GM18498 (cell line): ENCODE data around the gene FAM90A26.
"Not testable (repeated sequence)": the region's sequence is repeated elsewhere in the genome, so short reads cannot be mapped to it uniquely, and the experiment has no call there.

Source experiments
- ATAC-seq: cut with Tn5 transposase; IDR thresholded peaks from one replicate; pipeline ENCODE4 v1.9.1; 2021; ENCODE audit warnings: mild to moderate bottlenecking, moderate library complexity; ENCODE audit not compliant: unreplicated experiment

The FAM90A26 gene

DNA sequence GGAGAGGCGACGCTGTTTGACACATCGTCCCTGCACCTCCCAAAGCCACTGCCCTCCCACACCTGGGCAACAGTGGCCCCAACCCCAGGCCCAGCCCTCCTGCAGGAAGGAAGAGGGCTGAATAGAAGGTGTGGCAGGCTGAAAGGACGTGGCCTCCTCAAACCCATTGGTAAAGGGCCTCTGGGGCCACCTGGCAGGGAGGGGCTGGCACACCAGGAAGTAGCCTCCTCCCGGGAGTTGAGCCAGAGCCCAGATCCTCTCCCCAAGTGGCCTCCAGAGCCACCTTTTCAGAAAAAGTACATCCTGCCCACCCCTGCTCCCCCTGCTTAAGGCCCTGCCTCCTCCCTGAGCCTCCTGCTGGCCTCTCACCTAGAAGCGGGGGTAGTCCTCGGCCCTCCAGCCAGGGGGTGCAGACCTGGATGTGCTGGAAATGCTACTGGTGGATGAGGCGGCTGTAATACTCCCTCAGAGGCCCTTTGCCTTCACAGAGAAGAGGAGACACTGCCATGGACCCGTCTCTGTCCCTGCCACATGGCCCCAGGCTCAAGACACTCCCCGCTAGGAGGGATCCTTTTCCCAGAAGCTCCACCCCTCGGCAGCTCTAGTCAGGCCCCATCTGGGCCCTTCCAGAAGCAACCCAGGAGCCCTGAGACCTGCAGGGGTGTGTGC, at the start of gene FAM90A26:
Gene FAM90A26, plus strand, starts transcription at position 619 of the 669 bp plus-strand sequence. CDS start 2,764 bp downstream, outside the sequence.
- ATAC-seq, result not testable (repeated sequence)

- ATAC-seq, result not testable (repeated sequence)
Observed at GRCh38 chr4:9122711-9123110, 47.5 kb upstream of the FAM90A26 start.

DNA sequence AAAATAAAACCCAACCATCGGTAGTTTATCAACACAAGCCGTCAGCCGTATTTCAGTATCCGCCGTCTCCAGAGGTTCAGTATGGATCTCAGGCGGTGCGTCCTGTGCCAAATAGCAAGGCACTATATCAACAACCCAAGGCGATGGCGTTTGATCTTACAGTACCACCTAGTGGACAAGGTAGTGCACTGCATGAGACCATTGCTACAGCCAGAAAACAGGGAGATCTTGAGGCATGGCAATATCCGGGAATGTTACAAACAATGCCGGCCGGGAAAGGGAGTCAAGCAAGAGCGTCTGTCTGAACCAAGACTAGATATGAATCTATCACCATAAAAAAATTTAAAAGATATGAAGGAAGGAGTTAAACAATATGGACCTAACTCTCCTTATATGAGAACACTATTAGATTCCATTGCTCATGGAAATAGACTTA, 46.6 kb upstream of the FAM90A26 start:
- ATAC-seq, result not testable (repeated sequence)

DNA sequence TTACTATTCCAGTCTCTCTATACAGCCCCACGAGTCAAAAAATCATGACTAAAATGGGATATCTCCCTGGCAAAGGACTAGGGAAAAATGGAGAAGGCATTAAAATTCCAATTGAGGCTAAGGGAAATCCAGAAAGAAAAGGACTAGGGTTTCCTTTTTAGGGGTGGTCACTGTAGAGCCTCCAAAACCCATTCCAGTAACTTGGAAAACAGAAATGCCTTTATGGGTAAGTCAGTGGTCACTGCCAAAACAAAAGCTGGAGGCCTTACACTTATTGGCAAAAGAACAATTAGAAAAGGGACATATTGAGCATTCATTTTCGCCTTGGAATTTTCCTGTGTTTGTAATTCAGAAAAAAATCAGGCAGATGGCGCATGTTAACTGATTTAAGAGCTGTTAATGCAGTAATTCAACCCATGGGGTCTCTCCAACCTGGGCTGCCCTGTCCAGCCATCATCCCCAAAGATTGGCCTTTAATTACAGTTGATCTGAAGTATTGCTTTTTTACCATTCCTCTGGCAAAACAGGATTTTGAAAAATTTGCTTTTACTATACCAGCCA, 44.5 kb upstream of the FAM90A26 start:
- ATAC-seq, result not testable (repeated sequence)

DNA sequence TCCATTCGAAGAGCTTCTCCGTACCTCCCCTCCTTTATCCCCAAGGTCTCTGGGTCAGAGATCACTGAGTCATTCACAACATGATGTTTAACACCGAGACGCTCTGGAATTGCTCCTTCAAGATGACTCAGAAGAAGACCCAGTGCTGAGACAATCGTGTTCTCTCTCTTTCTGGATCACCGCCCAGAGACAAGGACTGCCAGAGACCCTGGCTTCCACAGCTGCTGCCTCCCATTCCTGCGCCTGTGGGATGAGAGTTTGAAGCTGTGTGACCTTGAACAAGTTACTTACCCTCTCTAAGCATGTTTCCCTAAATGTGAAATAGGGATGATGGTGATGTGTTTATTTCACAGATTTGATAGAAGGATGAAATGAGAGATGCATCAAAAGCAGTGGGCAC, 38.8 kb upstream of the FAM90A26 start:
- not testable (repeated sequence) for ATAC-seq

DNA sequence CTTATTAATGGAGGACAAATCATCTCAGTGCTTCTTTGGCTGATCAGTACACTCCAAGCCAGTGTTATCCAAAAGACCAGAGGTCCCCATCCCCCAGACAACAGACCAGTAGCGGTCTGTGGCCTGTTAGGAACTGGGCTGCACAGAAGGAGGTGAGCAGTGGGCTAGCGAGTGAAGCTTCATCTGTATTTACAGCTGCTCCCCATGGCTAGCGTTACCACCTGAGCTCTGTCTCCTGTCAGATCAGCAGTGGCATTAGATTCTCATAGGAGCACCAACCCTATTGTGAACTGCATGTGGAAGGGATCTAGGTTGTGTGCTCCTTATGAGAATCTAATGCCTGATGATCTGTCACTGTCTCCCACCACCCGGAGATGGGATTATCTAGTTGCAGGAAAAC, 37.4 kb upstream of the FAM90A26 start:
- ATAC-seq, result not testable (repeated sequence)

GRCh38 chr4:9134011-9134410, 36.2 kb upstream of the FAM90A26 start:
- ATAC-seq, result not testable (repeated sequence)

DNA sequence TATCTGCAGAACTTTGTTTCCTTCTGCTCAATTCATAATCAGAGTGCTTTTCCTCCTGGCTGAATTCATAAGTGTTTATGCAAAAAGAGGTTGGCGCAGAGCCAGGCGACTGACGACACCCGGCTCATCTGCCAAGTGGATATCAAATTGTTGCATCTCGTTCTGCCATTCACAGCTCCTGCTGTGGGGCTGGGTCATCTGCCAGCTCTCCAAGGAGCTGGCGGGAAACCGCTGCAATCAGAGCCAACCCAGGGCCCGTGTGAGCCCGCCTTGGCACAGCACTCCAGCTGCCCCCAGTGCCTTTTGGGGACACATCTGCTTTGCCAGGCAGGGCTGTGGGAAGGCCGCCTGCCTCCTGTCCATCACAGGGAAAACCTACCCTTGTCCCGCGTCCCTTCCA, 35.7 kb upstream of the FAM90A26 start:
- not testable (repeated sequence) for ATAC-seq

DNA sequence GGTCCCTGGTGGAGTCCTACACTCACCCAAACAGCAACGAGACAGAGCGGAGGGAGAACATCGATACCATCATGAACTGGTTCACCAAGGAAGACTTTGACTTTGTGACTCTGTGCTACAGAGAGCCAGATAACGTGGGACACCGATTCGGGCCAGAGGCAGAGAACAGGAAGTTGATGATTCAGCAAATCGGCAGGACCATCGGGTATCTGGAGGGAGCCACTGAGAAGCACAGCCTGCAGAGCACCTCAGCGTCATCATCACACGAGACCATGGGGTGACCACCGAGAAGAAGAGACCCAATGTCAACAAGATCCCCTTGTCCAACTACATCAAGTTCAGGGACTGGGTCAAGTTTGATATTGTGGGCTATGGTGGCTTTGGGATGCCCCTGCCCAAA, 29.2 kb upstream of the FAM90A26 start:
- not testable (repeated sequence) for ATAC-seq

DNA sequence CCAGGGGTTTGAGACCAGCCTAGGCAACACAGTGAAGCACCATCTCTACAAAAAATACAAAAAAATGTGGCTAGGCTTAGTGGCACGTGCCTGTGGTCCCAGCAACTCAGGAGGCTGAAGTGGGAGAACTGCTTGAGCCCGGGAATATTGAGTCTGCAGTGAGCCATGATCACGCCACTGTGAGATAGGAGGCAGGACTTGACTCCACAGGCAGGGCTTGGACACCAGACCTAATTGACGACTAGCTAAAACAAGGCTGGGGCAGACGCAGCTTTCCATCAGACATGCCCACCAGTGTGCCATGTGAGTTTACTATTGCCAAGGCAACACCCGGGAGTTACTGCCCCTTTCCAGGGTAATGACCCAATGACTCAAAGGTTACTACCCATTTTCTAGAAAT, 27.4 kb upstream of the FAM90A26 start:
- ATAC-seq, result not testable (repeated sequence)

DNA sequence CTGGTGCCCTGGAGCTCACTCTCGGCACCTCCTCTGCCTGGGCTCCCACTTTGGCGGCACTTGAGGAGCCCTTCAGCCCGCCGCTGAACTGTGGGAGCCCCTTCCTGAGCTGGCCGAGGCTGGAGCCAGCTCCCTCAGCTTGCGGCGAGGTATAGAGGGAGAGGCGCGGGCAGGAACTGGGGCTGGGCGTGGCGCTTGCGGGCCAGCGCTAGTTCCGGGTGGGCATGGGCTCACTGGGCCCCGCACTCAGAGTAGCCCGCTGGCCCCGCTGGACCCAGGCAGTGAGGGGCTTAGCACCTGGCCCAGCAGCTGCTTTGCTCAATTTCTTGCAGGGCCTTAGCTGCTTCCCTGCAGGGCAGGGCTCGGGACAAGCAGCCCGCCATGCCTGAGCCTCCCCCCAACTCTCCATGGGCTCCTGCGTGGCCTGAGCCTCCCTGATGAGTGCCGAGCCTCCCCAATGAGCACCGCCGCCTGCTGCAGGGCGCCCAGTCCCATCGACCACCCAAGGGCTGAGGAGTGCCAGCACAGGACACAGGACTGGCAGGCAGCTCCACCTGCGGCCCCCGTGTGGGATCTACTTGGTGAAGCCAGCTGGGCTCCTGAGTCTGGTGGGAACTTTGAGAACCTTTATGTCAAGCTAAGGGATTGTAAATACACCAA, 26.7 kb upstream of the FAM90A26 start:
- ATAC-seq, result no peak

- ATAC-seq, result no peak
Observed at GRCh38 chr4:9146967-9147366, 23.2 kb upstream of the FAM90A26 start.

DNA sequence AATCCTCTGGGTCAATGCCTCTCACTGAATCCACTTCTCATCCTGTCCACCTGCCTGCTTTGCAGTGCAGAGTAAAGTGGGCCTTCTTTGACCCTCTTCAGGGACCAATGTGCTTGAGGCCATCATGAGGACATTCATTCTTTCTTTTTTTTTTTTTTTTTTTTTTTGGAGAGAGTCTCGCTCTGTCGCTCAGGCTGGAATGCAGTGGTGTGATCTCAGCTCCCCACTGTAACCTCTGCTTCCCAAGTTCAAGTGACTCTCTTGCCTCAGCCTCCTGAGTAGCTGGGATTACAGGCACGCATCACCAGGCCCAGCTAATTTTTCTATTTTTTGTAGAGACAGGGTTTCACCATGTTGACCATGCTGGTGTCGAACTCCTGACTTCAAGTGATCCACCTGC, 22.8 kb upstream of the FAM90A26 start:
- not testable (repeated sequence) for ATAC-seq

- ATAC-seq, result not testable (repeated sequence)
Observed at GRCh38 chr4:9148611-9149409, 21.4 kb upstream of the FAM90A26 start.

- not testable (repeated sequence) for ATAC-seq
Observed at GRCh38 chr4:9151809-9152179, 18.4 kb upstream of the FAM90A26 start.

DNA sequence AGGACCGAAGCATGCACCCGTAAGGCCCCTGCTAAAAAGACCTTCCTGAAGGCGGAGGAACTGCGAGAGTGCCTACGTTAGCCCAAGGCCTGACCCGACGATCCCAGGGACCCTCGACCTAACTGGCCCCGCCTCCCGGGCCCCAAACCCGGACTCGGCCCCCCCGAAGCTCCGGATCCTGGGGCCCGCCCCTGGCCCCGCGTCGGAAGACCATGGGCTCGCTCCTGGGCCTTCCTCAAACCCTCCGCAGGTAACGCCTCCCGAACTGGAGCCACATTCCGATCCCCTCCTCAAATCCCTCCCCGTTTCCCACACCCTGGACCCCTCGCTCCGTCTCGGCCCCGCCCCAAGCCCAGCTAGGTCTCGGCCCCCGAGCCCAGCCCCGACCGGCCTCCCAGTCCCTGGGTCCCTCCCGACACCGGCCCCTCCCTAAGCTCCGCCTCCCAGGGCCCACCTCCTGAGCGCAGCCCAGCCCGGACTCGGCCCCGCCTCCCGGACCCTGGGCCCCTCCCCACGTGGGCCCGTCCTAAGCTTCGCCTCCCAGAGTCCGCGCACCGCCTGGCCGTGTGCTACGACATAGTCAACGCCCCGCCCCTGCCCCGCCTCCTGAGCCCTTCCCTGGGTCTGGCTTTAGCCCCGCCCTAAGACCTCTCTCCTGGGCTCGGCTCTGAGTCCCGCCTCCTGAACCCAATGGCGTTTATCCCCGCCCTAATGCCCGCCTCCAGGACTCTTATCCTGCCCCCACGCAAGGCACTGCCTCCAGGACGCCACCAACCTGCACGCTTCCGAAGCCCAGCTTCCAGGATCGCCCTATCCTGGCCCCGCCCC, 17.8 kb upstream of the FAM90A26 start:
- ATAC-seq, result not testable (repeated sequence)

GRCh38 chr4:9153008-9153570, 17.1 kb upstream of the FAM90A26 start:
- peak; percentile 69 for ATAC-seq

DNA sequence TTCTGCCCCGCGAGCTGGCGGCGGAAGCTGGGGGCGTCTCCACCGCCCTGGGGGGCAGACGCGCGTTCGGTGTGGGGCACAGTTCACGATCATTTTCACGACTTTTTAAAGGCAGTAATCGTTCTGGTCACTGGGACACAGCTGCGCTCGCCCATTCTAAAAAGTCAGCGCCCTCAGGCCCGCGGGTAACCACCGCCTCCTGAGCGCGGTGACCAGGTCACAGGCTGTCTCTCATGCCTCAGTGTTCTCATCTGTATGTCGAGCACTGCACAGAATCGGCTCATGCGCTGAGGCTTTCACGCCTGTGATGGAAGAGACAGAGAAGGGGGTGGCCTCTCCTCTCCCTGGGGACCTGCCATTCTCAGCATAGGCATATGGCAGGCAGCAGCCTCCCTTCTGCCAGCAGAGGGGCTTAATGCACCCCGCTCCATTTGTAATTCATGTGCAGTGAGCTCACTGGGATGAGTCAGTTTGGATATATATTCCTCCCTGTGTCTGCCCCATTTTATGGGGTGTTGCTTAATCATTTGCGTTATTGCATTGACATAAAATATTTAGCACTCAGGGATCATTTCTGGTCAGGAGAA, 16.5 kb upstream of the FAM90A26 start:
- not testable (repeated sequence) for ATAC-seq

GRCh38 chr4:9155101-9155886, 14.9 kb upstream of the FAM90A26 start:
- ATAC-seq, result not testable (repeated sequence)
